ENCODE results near the gene POMGNT2.

DNA sequence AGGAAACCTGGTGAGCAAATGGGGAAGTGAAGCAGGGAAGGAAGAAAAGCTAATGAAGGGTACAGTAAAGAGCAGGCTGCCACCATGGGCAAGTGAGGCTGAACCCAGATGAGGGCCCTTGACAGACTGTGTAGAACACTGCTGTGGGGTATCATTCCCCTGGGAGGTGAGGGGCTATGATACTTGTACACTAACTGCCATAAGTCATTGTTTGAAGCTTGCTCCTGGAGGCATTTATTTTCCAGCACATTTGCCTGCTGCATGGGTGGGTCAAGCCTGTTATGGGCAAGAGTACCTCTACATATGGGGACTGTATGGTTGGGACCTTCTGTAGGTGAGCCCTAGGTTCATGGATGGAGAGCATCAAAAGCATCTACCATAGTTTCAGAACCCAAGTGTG lies 57.4 kb downstream of the POMGNT2 start:
- TF ChIP-seq, protein P1, sequence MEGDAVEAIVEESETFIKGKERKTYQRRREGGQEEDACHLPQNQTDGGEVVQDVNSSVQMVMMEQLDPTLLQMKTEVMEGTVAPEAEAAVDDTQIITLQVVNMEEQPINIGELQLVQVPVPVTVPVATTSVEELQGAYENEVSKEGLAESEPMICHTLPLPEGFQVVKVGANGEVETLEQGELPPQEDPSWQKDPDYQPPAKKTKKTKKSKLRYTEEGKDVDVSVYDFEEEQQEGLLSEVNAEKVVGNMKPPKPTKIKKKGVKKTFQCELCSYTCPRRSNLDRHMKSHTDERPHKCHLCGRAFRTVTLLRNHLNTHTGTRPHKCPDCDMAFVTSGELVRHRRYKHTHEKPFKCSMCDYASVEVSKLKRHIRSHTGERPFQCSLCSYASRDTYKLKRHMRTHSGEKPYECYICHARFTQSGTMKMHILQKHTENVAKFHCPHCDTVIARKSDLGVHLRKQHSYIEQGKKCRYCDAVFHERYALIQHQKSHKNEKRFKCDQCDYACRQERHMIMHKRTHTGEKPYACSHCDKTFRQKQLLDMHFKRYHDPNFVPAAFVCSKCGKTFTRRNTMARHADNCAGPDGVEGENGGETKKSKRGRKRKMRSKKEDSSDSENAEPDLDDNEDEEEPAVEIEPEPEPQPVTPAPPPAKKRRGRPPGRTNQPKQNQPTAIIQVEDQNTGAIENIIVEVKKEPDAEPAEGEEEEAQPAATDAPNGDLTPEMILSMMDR (IDR thresholded peaks at IDR 0.05) = no peak
- TF ChIP-seq POLR2A (IDR thresholded peaks at IDR 0.05) = no peak

All from ovary (tissue), 3 donors.